Left renal pelvis (tissue), 4 donors: Measurements from ENCODE around the gene DPF1. TPM values are rescaled to one million over a fixed set of nuclear protein-coding genes. Genes with fewer than 3 reads are reported as not detected.

ENCODE experiments used
- DNase-seq, 4 donors: peaks; one replicate each; pipeline ENCODE4 v3.0.0-alpha.2; 2013; ENCODE audit warnings: low read depth in 4 of 4, low spot score in 3 of 4
- polyA plus RNA-seq, 4 donors: library from polyadenylated mRNA; unstranded; fragments of 120-200 nt; gene quantifications; one replicate each; pipeline ENCODE4 v1.2.1, GENCODE V29; 2013; ENCODE audit not compliant: insufficient read length in 4 of 4

Gene DPF1
- polyA plus RNA-seq, 4 donors = 1.6 to 3.3 (median 1.7) TPM

GRCh38 chr19:38221919-38222830 lies 1.8 kb downstream of the DPF1 start:
- no peak for DNase-seq

- DNase-seq = no peak
Observed at GRCh38 chr19:38221421-38221820, 2.6 kb downstream of the DPF1 start.

GRCh38 chr19:38219221-38219620 lies 4.8 kb downstream of the DPF1 start:
- DNase-seq = no peak

- DNase-seq = no peak
Observed at GRCh38 chr19:38218204-38218603, 5.8 kb downstream of the DPF1 start.

GRCh38 chr19:38216785-38217641 lies 7.0 kb downstream of the DPF1 start:
- DNase-seq = no peak

GRCh38 chr19:38213911-38214625 lies 10.0 kb downstream of the DPF1 start:
- no peak for DNase-seq

GRCh38 chr19:38213469-38213868 lies 10.6 kb downstream of the DPF1 start:
- DNase-seq = no peak

GRCh38 chr19:38211766-38212165 lies 12.3 kb downstream of the DPF1 start:
- no peak for DNase-seq

GRCh38 chr19:38211151-38211591 lies 12.9 kb downstream of the DPF1 start:
- no peak for DNase-seq

GRCh38 chr19:38210458-38210987 lies 13.5 kb downstream of the DPF1 start:
- peak in 2 of 4 donors; percentile 67 to 75 for DNase-seq

- DNase-seq = no peak
Observed at GRCh38 chr19:38209671-38210457, 14.2 kb downstream of the DPF1 start.

- no peak for DNase-seq
Observed at GRCh38 chr19:38209152-38209551, 14.9 kb downstream of the DPF1 start.

- DNase-seq = no peak
Observed at GRCh38 chr19:38208571-38208970, 15.5 kb downstream of the DPF1 start.

GRCh38 chr19:38207543-38207942 lies 16.5 kb downstream of the DPF1 start:
- no peak for DNase-seq

GRCh38 chr19:38206928-38207327 lies 17.1 kb downstream of the DPF1 start:
- DNase-seq = no peak

- no peak for DNase-seq
Observed at GRCh38 chr19:38206006-38206745, 17.8 kb downstream of the DPF1 start.

- DNase-seq = no peak
Observed at GRCh38 chr19:38204728-38205127, 19.3 kb downstream of the DPF1 start.

GRCh38 chr19:38204096-38204495 lies 19.9 kb downstream of the DPF1 start:
- no peak for DNase-seq

GRCh38 chr19:38203197-38203596 lies 20.8 kb downstream of the DPF1 start:
- DNase-seq = no peak
